Measurements from ENCODE around the gene STK4. TPM values are rescaled to one million over a fixed set of nuclear protein-coding genes. Genes with fewer than 3 reads are reported as not detected.

The STK4 gene
- total RNA-seq, 2 donors from 2014 or later = 29.0 to 30.1 TPM

DNA sequence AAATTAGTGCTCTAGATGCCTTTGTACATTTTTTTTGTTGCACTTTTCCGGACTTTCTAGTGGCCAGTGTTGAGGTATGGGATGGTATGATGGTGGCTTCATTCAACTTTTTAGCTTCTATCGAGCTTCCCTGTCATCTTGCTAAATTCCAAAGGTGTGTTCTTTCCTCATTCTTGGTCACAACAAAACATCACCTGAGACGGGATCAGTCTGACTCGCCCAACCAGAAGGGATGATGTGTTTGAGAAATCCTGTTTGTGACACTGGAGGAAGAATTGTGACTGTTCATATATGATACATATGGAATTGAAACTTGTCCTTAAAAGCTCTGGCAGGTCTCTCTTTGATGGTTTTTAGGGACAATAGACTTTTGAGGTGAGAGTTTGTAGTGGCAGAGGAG lies 100.8 kb downstream of the STK4 start:
- no peak for DNase-seq (ENCODE audit: low spot score)
- intact Hi-C loops (cut with DNase I) = no loop called here

DNA sequence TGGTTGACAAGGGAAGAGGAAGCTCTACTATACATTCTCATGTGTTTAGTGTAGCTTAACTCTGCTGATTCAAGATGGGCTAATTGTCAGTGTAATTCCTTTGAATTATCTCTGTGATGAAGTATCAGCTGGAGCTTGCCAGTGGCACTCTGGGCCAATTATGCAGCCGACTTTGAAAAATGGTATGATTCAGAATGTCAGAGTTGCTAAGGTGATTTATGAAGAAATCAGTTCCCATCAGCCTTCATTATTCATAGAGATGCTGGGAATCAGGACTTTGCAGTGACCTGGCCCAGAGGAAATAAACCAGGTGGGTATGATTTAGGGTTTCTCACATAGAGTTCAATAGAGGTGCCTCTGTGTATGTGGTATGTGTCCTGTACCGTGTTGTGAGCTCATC lies 101.2 kb downstream of the STK4 start:
- no peak for DNase-seq (ENCODE audit: low spot score)
- intact Hi-C loops (cut with DNase I) = no loop called here

DNA sequence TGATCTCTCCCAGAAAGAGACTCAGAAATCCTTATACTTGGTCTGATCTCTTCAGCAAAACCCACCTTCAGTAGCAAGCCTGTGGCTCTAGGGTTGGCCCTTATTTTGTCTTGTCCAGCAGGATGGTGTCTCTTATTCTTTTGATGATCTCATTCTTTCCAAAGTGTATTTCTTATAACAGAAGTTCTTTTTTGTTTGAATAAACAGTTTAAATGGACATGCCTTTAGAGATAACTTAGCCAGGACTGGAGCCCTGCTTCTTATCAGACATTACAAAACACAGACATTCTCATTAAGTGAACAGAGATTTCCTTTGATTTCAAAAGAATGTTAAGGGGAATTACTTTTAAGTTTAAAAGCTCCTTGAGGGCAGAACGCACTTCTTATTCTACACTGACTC lies 102.9 kb downstream of the STK4 start:
- DNase-seq (ENCODE audit: low spot score) = no peak
- intact Hi-C loops (cut with DNase I) = no loop called here

DNA sequence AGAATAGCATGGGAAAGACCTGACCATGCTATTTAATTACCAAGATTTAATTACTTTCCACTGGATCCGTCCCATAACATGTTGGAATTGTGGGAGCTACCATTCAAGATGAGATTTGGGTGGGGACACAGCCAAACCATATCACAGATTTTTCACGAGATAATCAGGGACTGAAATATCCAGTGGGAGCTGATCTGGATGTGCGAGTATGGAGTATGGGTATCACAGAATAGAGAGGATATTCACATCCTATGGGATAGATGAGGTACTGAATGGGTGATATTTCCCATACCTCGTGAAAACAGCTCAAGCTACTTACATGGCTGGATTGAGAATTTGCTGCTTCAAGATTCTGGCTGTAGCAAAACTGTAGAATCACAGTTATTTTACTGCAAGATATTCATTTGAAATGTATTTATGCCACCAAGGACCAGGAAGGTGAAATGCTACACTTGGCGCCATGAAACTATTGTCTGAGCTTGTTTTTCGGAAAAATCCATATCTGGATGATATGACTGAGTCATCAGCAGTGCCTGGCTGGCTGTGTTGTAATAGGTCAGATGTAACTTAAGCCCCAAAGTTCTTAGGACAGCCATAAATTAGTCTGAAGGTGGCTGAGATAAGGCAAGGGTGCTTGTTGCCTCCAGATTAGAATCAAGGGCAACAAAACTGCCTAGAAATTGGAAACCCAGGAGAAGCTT lies 104.8 kb downstream of the STK4 start:
- DNase-seq (ENCODE audit: low spot score) = no peak
- intact Hi-C loops (cut with DNase I) = no loop called here

DNA sequence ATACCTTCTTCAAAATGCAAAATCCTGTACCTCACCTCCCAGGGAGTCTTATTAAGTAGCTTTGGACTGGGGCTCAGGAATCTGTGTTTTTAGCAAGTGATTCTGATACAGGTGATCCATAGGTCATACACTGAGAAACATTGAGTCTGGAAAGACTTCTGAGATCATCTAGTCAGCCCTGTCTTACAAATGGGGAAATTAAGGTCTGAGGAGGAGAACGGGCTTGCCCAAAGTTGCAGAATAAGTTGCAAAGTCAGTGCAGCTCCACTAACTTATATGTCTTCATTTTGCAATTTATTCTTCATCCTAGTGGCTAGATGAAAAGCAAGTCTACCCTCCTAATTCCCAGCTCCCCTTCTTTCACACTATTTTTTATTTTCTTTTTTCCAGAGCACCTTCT lies 105.8 kb downstream of the STK4 start:
- DNase-seq (ENCODE audit: low spot score) = no peak
- intact Hi-C loops (cut with DNase I) = no loop called here

DNA sequence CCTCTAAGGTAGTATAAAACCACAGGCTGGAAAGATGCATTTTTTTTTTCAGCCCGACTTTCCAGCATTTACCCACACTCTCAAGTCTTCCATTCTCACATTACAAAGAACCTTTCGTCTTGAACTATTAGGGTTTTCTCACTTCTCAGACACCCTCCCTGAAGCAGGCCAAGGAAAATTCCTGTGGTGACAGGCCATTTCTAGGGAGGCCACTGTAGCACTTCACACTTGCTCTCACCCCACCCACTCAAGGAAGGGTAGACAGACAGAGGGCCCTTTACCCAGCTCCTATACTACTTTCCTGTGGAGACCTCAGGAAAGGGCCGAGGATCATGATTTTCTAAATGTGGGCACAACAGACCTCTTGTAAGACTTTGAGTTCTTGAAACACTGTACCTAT lies 106.9 kb downstream of the STK4 start:
- intact Hi-C loops (cut with DNase I) = no loop called here
- no peak for DNase-seq (ENCODE audit: low spot score)

DNA sequence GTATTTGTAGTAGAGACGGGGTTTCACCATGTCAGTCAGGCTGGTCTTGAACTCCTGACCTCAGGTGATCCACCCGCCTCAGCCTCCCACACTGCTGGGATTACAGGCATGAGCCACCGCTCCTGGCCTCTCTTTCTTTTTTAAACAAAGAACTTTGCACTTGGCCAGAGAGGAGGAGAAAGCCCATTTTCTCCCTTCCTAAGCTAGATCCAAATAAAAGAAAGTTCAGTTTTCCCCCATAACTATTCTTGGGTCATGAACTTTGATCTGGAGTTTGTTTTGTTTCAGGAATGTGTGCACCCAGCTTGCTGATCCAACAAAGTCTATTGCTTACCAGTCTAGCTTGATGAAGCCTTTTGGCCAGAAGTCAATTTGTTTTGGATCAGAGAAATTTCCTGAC lies 111.2 kb downstream of the STK4 start:
- DNase-seq (ENCODE audit: low spot score) = no peak
- intact Hi-C loops (cut with DNase I) = no loop called here

DNA sequence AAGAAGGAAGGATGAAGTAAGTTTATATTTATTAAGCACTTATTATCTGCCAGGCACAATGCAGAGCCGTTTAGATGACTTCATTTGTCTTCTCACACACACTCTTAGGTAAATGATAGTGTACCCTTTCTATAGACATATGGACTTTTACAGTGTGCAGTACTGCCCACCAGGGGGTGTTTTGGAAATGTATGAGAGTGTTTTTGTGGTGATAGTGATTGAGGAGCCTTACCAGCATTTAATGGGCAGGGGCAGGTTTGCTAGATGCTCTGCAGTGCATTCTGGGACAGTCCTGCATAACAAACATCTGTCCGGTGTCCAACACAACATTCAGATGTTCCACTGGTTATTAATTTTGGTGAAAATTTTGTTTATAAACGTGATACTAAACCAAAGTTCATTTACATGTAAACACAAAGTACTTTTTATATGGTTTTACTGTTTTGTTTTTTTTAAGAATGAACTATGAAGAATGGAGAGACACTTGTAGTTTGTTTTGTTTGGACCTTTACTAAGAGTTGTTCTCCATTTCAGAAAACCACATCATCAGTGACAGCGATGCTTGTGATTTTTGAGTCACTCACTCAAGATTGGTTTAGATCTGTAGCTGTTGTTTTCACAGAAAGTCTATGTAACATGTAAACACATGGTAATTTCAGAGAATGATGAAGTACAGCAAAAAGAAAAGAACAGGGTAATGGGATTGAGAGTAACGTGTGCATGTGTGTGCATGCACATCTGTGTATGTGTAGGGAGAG lies 114.7 kb downstream of the STK4 start:
- DNase-seq (ENCODE audit: low spot score) = no peak
- intact Hi-C loops (cut with DNase I) = no loop called here

DNA sequence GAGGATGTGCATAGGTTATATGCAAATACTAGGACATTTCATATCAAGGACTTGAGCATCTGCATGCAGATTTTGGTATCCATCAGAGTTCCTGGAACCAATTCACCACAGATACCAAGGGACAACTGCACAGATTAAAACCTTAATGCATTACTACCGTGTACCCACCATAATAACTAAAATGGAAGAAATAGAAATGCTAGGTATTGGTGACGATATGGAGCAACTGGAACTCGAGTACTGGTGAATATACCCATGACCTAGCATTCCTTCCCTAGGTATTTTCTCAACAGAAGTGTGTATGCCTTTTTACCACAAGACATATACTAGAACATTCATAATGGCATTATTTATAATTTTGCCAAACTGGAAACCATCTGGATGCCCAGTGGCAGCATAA lies 116.2 kb downstream of the STK4 start:
- intact Hi-C loops (cut with DNase I) = no loop called here
- no peak for DNase-seq (ENCODE audit: low spot score)

DNA sequence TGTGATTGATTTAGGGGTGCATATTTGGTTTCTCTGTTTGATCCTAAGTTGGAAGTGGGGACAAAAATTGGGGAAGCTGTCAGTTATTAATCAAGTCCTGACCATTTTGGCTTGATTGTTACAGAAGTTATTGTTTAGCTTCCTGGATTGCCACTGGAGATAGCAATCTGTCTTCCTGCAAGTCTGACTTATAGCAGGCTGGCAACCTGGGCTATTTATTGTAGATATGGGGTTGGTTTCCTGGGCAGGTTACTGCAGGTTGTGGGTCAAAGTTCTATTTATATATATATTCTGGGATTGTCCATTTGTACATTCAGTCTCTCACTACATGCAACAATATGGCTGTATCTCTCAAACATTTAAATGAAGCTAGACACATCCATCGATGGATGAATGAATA lies 116.8 kb downstream of the STK4 start:
- intact Hi-C loops (cut with DNase I) = no loop called here
- no peak for DNase-seq (ENCODE audit: low spot score)

DNA sequence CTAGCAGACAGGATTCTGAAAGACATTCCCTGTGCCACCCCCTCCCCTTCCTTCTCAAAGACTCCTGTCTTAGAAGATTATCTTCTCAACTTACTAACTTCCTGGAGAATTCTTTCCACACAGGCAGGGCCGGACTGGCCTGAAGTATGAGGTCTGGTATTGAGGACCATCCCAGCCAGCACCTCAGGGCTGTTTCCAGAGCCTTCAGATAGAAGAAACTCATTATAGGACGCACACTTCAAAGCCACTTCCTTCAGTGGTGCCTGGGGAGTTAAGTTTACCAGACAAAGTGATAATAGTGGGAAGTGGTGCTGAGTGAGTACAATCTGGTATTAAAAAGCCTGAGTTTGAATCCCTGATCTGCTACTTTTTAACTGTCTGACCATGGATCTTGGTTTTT lies 119.0 kb downstream of the STK4 start:
- DNase-seq (ENCODE audit: low spot score) = no peak
- intact Hi-C loops (cut with DNase I) = no loop called here

DNA sequence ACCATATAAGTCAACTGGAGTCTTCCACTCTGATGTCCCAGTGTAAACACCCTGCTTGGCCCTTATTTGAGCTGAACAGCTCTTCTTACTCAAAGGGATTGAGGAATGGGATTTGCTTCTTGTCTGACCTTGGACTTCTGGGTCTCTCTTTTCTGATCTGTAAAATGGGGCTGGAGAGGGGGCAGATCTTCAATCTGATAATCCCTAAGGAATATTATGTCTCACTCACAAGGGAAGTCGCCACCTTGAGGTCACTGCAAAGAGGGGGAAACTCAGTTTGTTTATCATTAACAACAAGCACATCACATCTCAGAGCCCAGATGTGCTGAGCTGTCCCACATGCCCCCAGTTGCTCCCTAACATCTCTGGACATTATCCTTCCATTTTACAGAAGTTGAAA lies 119.6 kb downstream of the STK4 start:
- no peak for DNase-seq (ENCODE audit: low spot score)
- intact Hi-C loops (cut with DNase I) = no loop called here

DNA sequence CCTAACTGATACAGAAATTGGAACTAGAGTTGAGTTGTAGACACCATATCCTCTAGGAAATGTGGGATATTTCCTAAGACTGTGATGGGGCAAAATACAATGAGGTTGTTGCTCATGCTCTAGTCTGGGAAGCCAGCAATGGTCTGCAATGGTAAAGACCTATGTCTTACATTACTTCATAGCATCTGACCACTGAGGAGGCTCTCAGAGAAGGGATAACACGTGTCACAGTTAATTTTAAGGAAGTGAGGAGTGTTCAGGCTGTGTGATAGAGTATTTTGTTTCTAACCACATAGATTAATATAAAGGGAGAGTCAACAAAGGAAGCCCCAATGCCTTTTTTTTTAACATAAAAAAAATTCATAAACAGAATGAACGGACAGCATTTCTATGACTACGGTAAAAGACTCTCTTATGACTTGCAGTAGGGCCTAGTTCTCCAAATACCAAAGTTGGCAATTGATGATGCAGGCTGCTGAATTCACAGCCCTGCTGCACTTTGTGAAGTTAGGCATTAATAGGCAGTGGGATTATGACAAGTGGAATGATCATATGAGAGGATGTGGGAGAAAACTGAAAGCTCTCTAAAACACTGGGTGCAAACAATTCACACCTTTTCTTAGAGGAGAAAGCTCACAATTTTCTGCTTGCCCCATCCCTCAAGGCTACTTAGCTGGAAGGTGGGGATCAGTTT lies 120.9 kb downstream of the STK4 start:
- intact Hi-C loops (cut with DNase I) = no loop called here
- no peak for DNase-seq (ENCODE audit: low spot score)

DNA sequence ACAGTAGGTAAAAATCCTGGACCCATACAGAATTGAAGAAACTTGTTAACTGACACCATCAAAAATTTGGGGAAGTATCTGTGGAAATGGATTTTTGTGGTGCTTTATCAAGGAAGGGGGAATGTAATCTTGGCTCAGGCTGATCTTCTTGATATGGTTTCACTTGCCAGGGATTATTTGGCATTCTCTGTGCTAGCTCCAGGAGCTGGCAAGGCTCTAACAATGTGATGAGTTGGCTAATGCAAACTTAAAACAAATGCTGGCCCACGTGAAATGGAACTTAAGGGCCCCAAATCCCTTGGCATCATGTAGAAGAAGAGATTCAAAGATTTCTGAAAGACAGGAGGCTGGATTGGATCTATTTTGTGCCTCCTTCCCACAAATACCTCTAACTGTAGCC lies 121.5 kb downstream of the STK4 start:
- DNase-seq (ENCODE audit: low spot score) = no peak
- intact Hi-C loops (cut with DNase I) = no loop called here

DNA sequence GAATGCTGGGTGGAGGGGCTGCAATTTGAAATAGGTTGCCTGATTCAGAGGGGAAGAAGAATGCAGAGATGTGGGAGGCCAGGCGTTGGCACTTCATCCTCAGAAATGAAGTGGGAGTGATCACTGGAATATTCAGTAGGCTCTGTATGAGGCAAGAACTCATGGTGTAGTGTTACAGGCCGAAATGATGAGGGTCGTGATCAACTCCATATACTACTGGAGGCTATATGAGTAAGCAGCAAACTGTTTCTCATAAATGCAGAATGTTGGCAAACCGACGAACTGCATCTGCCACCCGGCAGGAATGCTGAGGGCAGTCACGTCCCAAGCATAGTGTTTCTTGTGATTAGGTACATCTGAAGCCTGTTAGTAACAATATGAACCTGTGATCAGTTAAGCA lies 121.9 kb downstream of the STK4 start:
- intact Hi-C loops (cut with DNase I) = no loop called here
- no peak for DNase-seq (ENCODE audit: low spot score)

DNA sequence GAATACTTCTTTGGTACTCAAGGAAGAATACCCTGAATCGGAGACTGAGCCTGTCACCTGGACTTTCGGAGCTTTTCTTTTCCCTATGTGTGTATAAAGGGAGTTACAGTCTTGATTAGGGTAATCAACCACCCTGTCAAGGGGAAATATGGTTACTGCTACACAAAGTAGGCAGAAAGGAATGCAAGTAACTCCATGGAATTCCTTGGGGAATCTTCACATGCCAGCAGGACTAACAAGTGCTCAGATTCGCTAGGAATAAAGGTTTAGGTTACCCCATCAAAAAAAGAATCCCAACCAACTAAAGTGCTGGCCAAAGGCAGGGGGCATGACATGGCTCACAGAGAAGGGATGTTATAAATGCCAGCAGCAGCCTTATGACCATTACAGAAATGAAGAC lies 124.2 kb downstream of the STK4 start:
- intact Hi-C loops (cut with DNase I) = no loop called here
- DNase-seq (ENCODE audit: low spot score) = no peak

DNA sequence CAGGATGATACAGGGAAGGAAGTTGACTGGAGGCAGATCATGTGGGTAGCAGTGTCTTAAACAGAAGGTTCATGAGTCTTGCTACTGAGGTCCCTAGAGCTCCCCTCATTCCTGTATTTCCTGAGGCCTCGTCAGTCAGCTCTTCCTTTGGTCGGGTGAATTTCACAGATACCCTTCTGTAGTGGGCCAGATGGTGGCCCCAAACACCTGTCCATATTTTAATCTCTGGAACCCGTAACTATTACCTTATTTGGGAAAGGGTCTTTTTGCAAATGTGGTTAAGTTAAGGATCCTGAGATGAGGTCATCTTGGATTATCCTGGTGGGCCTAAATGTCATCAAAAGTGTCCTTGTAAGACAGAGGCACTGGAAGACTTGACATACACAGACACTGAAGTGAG lies 125.1 kb downstream of the STK4 start:
- intact Hi-C loops (cut with DNase I) = no loop called here
- DNase-seq (ENCODE audit: low spot score) = no peak

DNA sequence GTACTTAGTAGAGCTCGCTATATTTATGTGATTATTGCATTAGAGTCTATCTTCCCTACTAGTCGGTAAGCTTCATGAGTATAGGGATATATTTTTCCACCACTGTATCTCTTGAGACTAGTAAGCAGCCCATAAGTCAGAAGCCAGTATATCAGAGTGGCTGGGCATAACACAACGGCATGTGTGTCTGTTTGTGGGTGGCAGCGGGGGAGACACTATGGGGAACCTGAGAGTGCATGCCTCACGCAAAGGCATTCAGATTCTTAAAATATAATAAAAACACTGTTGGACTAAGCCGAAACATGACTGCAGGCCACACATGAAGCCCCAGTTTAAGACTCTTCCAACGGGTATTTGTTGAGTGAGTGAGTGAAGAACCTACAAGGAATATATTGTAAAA lies 126.6 kb downstream of the STK4 start:
- intact Hi-C loops (cut with DNase I) = loop anchor here in 1 of 2 donors (2.0 kb wide), 1 partner anchor 82 kb away; no protein-coding TSS in a partner anchor
- DNase-seq (ENCODE audit: low spot score) = no peak

DNA sequence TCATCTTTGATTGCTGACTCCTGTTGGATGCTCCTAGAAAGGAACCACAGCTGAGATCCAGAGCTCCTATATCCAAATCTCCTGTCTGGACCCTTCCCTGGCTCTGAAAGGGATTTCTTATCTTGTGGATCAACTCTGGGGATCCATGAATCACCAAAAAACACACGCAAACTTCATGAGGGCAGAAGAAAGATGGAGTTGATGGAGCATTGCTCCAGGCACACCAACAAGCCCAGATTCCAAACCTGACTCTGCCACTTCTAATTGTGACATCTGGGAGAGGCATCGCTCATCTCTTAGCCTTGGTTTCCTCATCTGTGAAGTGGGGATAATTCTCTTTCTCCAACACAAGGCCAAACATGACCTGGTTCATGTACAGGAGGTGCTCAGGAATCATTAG lies 127.9 kb downstream of the STK4 start:
- intact Hi-C loops (cut with DNase I) = no loop called here
- no peak for DNase-seq (ENCODE audit: low spot score)

DNA sequence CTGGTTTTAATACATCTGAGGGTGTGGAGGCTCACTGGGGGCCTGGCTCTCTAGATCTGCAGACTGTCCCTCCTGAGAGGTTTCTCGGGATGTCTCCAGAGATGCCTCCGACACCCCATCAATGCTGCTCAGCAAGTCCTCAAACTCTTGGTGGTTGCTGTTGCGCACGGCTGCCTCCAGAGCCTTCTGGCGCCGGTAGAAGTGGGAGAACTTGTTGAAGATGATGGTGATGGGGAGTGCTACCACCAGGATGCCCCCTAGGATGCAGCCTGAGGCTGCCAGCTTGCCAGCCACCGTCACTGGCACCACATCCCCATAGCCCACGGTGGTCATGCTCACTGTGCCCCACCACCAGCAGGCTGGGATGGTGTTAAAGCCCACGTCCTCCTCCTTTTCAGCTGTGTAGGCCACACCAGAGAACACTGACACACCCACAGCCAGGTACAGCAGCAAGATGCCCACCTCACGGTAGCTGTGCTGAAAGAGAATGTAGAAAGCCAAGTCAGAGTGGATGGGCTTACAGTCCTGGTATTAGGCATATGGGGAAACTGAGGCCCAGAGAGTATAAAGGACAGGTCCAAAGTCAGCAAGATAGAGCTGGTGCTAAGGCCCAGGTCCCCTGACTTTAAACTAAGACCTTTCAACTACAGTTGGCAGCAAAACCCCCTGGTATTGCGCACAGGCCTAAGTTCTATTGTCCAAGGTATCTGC lies 128.7 kb downstream of the STK4 start:
- no peak for DNase-seq (ENCODE audit: low spot score)
- intact Hi-C loops (cut with DNase I) = no loop called here
